Natural killer cell treated with Interleukin-12 subunit alpha and Interleukin-12 subunit beta and Interleukin-15 and Interleukin-18, amount 100 ng/mL, for 72 hours (primary cell): Measurements from ENCODE around the gene CACTIN. TPM values are rescaled to one million over a fixed set of nuclear protein-coding genes. Genes with fewer than 3 reads are reported as not detected.

ENCODE experiments used
- ATAC-seq, 2 donors: fragments of 150-1000 bp; cut with Tn5 transposase in 1 of 2; sonication (Bioruptor Pico), chemical (Tn5 transposase) in 1 of 2; 2 replicates each; pipeline ENCODE4 v1.10.0; 2021
- DNase-seq: peaks from one replicate; pipeline ENCODE4 v3.0.0; 2022; ENCODE audit warnings: low spot score
- H3K27ac Mint-ChIP-seq, 2 donors: 1 replicate in 1 of 2; 2 replicates in 1 of 2; pipeline ENCODE4 v1.8.0; 2022; ENCODE audit warnings: mixed read lengths in 2 of 2, mild to moderate bottlenecking in 1 of 2, moderate library complexity in 1 of 2
- H3K27me3 Mint-ChIP-seq, 2 donors: 1 replicate in 1 of 2; 2 replicates in 1 of 2; pipeline ENCODE4 v1.8.0; 2022; ENCODE audit warnings: mixed read lengths in 2 of 2
- H3K36me3 Mint-ChIP-seq: one replicate; pipeline ENCODE4 v1.8.0; 2022; ENCODE audit warnings: mixed read lengths
- H3K4me1 Mint-ChIP-seq, 2 donors: 1 replicate in 1 of 2; 2 replicates in 1 of 2; pipeline ENCODE4 v1.8.0; 2022; ENCODE audit warnings: low read depth in 2 of 2, mixed read lengths in 2 of 2, mild to moderate bottlenecking in 1 of 2
- H3K4me3 Mint-ChIP-seq: one replicate; pipeline ENCODE4 v1.8.0; 2022; ENCODE audit warnings: mixed read lengths
- H3K9me3 Mint-ChIP-seq: 2 replicates; pipeline ENCODE4 v1.8.0; 2022; ENCODE audit warnings: mixed read lengths
- total RNA-seq, 2 donors: library from RNA; stranded (reverse); gene quantifications; one replicate each; pipeline ENCODE4 v1.2.3, GENCODE V29; 2022

CACTIN gene
- total RNA-seq, 2 donors from 2014 or later: 28.9 to 44.7 TPM

- no peak overlapping the region for H3K4me3 Mint-ChIP-seq
- H3K4me1 Mint-ChIP-seq: peaks cover under 1% of the 10 kb centered on the region in 2 donors
- no peak overlapping the region for H3K27ac Mint-ChIP-seq
- H3K36me3 Mint-ChIP-seq: no peaks in the 10 kb centered on the region
- ATAC-seq (no peak), DNase-seq (no peak)
- no peaks in the 10 kb centered on the region for H3K27me3 Mint-ChIP-seq
- no peaks in the 10 kb centered on the region for H3K9me3 Mint-ChIP-seq
Measured at GRCh38 chr19:3618811-3619630, 7.6 kb downstream of the CACTIN start.

GRCh38 chr19:3618144-3618810 is 8.3 kb downstream of the CACTIN start:
- ATAC-seq (peak; percentile 47 to 71), DNase-seq (no peak)
- Mint-ChIP-seq H3K4me3 (no peak overlapping the region), H3K4me1 (no peaks in the 10 kb centered on the region), H3K36me3 (no peaks in the 10 kb centered on the region), H3K27ac (no peak overlapping the region), H3K27me3 (no peaks in the 10 kb centered on the region), H3K9me3 (no peaks in the 10 kb centered on the region)

DNA sequence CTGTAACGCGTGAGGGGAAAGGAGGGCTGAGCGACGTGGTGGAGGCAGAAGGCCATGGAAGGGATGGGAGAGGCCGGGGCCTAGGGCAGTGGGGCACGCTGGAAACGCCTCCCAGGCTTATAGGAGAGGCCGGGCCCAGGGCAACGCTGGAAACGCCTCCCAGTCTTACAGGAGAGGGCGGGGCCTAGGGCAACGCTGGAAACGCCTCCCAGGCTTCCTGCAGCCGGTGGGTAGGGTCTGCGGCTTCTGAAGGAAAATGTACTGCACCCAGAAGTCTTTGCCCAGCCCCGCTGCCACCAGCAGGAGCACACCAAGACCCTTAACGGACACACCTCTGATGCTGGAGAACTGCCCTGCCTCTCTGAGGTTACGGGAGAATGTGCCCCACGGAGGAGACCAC is 9.1 kb downstream of the CACTIN start:
- Mint-ChIP-seq H3K27ac (no peak overlapping the region), H3K36me3 (no peaks in the 10 kb centered on the region), H3K27me3 (no peaks in the 10 kb centered on the region), H3K4me3 (no peak overlapping the region), H3K9me3 (no peaks in the 10 kb centered on the region), H3K4me1 (no peaks in the 10 kb centered on the region)
- DNase-seq (no peak), ATAC-seq (no peak)

GRCh38 chr19:3615524-3616135 is 11.0 kb downstream of the CACTIN start:
- Mint-ChIP-seq H3K27me3 (no peaks in the 10 kb centered on the region), H3K4me1 (no peaks in the 10 kb centered on the region), H3K36me3 (no peaks in the 10 kb centered on the region), H3K4me3 (no peak overlapping the region), H3K27ac (no peak overlapping the region), H3K9me3 (no peaks in the 10 kb centered on the region)
- DNase-seq: no peak
- no peak for ATAC-seq

DNA sequence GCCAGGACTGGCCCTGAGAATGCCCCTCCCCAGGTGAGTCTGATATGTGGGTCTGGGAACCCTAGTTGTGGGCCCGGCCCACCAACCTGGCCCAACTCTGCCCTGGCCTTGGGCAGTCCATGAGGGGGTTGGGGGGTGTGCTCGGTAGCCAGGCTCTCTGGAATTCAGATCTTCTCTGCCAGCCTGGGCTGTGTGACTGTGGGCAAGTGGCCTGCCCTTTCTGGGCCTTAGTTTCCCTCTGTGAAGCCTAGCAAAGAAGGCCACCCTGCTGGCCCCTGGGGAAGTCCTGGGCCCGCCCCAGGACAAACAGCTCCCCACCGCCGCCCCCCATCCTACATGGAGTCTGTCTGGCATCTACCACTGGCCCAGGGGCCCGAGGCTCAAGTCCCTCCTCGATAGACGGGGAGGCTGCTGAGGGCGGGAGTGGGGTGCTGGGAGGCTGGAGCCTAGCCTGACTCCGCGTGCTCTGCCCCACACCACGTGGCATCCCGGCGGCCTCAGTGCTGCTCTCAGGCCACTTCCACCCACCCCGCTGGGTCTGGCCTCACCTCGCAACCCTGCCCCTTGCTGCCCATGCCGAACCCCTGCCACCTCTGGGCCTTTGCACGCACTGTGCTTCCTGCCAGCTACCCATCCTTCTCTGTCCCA is 11.6 kb downstream of the CACTIN start:
- H3K9me3 Mint-ChIP-seq: no peaks in the 10 kb centered on the region
- ATAC-seq (no peak), DNase-seq (no peak)
- H3K4me1 Mint-ChIP-seq: no peaks in the 10 kb centered on the region
- H3K4me3 Mint-ChIP-seq: no peak overlapping the region
- no peaks in the 10 kb centered on the region for H3K27me3 Mint-ChIP-seq
- H3K27ac Mint-ChIP-seq: no peak overlapping the region
- H3K36me3 Mint-ChIP-seq: no peaks in the 10 kb centered on the region

GRCh38 chr19:3613818-3614661 is 12.6 kb downstream of the CACTIN start:
- Mint-ChIP-seq H3K4me1 (no peaks in the 10 kb centered on the region), H3K36me3 (no peaks in the 10 kb centered on the region), H3K4me3 (no peak overlapping the region), H3K9me3 (no peaks in the 10 kb centered on the region), H3K27ac (no peak overlapping the region), H3K27me3 (no peaks in the 10 kb centered on the region)
- DNase-seq (no peak), ATAC-seq (no peak)

GRCh38 chr19:3612901-3613741 is 13.5 kb downstream of the CACTIN start:
- Mint-ChIP-seq H3K36me3 (no peaks in the 10 kb centered on the region), H3K4me1 (peaks cover 2 to 3% of the 10 kb centered on the region in 2 donors)

GRCh38 chr19:3612330-3612729 is 14.3 kb downstream of the CACTIN start:
- Mint-ChIP-seq H3K27me3 (no peaks in the 10 kb centered on the region), H3K4me3 (no peak overlapping the region), H3K4me1 (peaks cover 7 to 8% of the 10 kb centered on the region in 2 donors), H3K36me3 (no peaks in the 10 kb centered on the region), H3K27ac (no peak overlapping the region), H3K9me3 (no peaks in the 10 kb centered on the region)
- ATAC-seq (no peak), DNase-seq (no peak)

More at GRCh38 chr19:3612901-3613741, 13.5 kb downstream of the CACTIN start:
- ATAC-seq (no peak), DNase-seq (no peak)
- no peak overlapping the region for H3K4me3 Mint-ChIP-seq
- no peak overlapping the region for H3K27ac Mint-ChIP-seq
- H3K27me3 Mint-ChIP-seq: no peaks in the 10 kb centered on the region
- H3K9me3 Mint-ChIP-seq: no peaks in the 10 kb centered on the region

- Mint-ChIP-seq H3K4me3 (no peak overlapping the region), H3K27me3 (no peaks in the 10 kb centered on the region), H3K4me1 (peaks cover 7 to 8% of the 10 kb centered on the region in 2 donors), H3K27ac (no peak overlapping the region), H3K36me3 (no peaks in the 10 kb centered on the region), H3K9me3 (no peaks in the 10 kb centered on the region)
- ATAC-seq: no peak
- DNase-seq: no peak
Measured at GRCh38 chr19:3611841-3612240, 14.7 kb downstream of the CACTIN start.

DNA sequence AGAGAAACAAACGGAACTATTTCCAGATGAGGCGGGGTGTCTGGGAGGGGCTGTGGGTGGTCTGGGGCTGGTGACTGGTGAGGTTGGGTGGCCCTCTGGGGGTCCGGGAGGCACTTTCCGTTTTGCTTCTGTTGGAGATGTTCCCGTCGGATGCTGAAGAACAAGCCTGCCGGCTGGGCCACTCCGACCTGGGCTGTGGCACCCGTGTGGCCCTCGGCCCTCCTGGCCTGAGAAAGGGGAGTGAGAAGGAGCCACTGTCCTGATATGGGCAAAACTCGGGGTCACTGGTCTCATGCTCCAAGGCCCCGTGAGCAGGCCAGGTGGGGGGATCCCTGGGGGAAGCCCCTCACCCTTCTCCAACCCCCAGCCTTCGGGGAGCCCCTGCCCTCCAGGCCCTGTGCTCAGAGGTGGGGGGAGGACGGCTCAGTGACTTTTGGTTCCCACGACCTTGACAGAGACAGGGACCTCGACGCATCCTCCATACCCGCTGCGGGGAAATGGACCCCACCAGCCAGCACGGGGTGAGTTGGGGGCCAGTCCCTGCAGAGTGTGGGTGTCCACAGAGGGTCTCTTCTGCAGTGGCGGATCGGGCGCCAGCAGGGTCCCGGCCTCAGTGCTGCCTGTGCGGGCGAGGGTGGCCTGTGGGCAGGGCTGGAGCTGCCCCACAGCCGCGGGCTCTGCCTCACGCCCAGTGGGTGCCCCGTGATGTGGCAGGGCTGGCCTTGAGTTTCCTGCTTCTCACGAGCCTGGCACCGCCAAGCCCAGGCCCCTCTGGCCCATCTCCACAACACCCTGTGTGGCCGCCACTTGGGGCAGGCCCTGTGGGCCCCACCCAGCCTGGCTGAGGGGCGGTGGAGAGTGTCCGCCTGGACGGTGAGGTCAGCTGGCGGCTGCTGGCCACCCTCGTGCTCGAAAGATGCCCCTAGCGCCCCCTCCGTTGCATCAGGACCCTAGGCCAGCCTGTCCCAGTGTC is 15.6 kb downstream of the CACTIN start:
- H3K9me3 Mint-ChIP-seq: no peaks in the 10 kb centered on the region

DNA sequence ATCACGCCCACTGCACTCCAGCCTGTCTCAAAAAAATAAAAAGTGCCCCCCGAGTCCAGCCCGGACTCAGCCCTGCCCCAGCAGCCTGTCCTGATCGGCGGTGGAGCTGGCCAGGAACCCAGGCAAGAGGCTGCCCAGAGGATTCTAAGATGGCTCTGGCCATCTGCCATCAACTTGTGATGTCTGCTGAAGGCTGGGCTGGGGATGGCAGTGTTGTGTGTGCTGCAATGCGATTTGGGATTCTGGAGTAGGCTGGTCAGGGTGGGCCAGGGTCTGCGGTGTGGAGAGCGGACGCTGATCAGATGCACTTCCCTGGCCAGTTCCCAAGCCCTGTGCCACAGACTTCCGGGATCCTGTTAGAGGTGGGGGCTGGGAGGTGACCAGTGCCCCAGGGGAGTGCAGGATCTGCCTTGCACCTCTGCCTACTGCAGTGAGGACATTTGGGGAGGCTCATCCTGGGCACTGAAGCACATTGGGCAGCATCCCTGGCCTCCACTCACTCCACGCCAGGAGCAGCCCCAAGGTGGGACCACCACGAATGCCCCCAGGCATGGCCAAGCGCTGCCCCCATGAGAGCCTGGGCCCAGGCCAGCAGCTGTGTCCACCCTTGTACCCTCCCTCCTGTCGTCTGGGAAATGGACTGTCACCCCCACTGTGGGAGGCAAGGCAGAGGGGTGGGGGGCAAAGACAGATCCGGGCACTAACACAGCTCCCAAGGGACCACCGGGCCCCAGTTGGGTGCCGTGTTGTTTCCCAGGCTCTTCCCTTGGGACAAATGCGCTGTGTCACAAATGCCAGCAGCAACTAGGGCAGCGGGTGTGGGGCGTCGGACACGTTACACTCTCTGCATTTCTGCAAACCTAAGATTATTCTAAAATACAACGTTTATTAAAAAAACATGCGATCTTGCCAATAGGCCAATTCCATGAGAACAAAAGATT is 16.5 kb downstream of the CACTIN start:
- no peaks in the 10 kb centered on the region for H3K9me3 Mint-ChIP-seq
- DNase-seq (no peak), ATAC-seq (no peak)
- no peaks in the 10 kb centered on the region for H3K27me3 Mint-ChIP-seq
- peaks cover 7 to 8% of the 10 kb centered on the region in 2 donors for H3K4me1 Mint-ChIP-seq
- no peak overlapping the region for H3K27ac Mint-ChIP-seq
- no peaks in the 10 kb centered on the region for H3K36me3 Mint-ChIP-seq
- no peak overlapping the region for H3K4me3 Mint-ChIP-seq

More for the DNA sequence above, 15.6 kb downstream of the CACTIN start:
- no peak for ATAC-seq
- Mint-ChIP-seq H3K36me3 (no peaks in the 10 kb centered on the region), H3K4me3 (no peak overlapping the region), H3K27ac (no peak overlapping the region), H3K4me1 (peaks cover 7 to 8% of the 10 kb centered on the region in 2 donors), H3K27me3 (no peaks in the 10 kb centered on the region)
- no peak for DNase-seq
